GM12864 (cell line): ENCODE results near the gene LRRN3.

Experiments
- DNase-seq: peaks from one replicate; pipeline ENCODE4 v3.0.0-alpha.2; 2011; ENCODE audit warnings: low read depth
- H3K4me3 ChIP-seq: 2 replicates; pipeline ENCODE4 v1.5.1; 2011; ENCODE audit warnings: mild to moderate bottlenecking, low read depth, low read length, control low read depth
- TF ChIP-seq, protein P1 (sequence below): IDR thresholded peaks from 2 replicates; pipeline ENCODE4 v1.5.1; 2011; ENCODE audit warnings: low read depth, mild to moderate bottlenecking, moderate library complexity, low read length, control low read depth, inconsistent platforms; ENCODE audit errors: missing control alignments

The LRRN3 gene

DNA sequence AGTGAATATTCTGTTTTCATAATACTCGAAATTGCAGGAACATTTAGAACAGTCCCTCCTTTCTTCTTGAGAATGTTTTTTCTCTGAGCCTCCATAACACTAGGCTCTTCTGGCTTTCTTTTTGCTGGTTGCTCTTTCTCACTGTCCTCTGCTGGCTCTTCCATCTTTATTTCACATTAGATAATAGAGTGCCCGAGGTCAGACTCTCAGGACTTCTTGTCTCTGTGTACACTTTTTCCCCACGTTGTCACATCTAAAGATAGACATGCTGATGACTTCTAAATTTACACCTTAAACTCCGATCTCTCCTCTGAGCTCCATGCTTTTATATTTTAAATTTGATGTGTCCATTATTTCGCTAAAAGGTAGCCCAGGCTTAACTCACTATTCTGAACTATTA, 15.4 kb upstream of the LRRN3 start:
- TF ChIP-seq, protein P1, sequence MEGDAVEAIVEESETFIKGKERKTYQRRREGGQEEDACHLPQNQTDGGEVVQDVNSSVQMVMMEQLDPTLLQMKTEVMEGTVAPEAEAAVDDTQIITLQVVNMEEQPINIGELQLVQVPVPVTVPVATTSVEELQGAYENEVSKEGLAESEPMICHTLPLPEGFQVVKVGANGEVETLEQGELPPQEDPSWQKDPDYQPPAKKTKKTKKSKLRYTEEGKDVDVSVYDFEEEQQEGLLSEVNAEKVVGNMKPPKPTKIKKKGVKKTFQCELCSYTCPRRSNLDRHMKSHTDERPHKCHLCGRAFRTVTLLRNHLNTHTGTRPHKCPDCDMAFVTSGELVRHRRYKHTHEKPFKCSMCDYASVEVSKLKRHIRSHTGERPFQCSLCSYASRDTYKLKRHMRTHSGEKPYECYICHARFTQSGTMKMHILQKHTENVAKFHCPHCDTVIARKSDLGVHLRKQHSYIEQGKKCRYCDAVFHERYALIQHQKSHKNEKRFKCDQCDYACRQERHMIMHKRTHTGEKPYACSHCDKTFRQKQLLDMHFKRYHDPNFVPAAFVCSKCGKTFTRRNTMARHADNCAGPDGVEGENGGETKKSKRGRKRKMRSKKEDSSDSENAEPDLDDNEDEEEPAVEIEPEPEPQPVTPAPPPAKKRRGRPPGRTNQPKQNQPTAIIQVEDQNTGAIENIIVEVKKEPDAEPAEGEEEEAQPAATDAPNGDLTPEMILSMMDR = no peak
- H3K4me3 ChIP-seq = no peak overlapping the region
- DNase-seq = no peak

DNA sequence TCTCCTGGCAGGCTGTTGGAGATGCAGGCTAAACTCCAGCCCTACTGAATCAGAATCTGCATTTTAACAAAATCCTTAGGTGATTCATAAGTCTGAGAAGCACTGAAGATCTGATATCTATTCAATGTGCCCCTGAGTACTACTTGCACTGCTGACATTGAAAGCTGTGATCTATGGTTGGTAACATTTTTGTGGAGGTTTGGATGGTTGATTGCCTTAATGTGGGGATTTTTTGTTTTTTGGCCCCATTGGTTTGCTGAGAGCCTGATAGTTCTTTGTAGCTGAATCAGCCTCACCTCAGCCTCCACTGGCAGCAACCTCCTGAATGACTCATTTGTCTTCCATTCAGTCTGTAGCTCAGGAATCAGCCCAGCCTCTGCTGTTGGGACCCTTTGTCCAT, 14.7 kb upstream of the LRRN3 start:
- TF ChIP-seq, protein P1 = no peak
- H3K4me3 ChIP-seq = no peak overlapping the region
- DNase-seq = no peak

DNA sequence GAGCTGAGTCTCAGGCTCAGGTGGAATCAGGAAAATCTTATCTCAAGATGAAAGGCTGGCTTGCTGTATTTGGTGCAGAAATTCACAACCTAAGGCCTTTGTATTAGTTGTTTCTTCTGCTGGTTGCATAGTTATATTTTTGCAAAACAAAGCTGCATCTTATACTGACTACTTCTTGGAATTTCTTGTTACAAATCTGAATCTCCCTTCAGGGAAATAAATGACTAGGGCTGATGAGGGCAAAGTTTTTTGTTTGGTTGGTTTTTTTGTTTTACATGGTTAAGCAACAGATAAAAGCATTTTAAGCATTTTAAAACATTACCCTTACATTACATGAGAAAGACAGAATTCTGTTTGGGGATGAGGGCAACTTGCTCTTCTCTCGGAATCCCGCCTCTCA, 13.9 kb upstream of the LRRN3 start:
- DNase-seq = no peak
- TF ChIP-seq, protein P1 = no peak
- no peak overlapping the region for H3K4me3 ChIP-seq

DNA sequence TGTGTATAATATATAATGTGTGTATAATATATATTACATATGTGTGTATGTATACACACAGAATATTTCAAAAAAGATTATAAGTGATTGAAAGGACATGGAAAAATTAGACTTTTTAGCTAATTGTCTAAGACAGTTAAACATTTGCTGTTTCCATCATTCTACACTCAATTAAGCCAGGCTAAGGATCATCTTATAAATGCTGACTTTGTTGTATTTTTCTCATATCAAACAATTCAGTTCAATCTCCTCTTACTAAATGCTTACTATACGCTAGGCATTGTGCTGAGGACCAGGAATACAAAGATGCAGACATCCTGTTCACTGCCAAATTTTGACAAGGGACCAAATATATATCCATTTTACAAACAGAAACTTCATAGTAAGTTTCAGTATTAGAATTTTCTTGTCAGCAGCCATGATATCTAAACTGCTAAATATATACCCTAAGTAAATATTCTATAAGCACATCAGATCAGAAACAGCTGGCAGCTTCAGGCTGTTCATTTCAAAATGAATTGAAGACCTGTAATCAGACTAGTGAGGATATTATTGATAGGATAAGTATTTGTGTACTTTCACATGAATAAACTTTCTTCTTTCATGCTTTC, 10.3 kb upstream of the LRRN3 start:
- no peak overlapping the region for H3K4me3 ChIP-seq
- TF ChIP-seq, protein P1 = no peak
- DNase-seq = no peak

DNA sequence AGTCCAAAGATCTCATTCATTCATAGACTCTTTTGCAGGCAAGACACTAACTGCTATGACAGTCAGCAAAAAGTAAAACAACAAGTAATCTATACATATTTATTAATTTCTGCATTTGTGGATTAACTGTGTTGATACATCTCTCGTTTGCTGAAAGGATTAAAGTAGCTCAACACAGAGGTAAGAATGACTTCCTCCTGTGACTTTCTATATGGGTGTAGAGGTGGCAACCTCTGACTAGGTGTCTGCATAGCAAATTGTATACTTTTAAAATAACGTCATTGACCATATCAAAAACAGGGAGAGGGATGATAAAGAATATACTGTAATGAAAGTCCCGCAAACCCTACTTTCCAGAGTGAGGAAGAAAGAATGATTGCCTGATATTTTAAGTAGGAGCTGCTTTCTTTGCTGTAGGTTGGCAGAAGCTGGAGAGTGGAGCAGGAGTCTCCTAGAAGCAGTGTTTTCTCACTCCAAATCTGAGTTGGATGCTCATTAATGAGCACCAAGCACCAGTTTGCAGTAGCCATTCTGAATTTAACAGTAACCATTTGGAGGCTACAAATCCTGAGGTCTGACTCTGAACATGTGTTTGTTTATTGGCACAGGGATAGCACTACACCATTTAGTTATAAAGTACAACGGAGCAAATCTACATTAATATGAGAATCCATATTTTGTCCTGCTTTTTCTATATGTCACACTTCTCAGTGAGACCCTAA, 9.2 kb upstream of the LRRN3 start:
- DNase-seq = no peak
- H3K4me3 ChIP-seq = no peak overlapping the region
- TF ChIP-seq, protein P1 = no peak

DNA sequence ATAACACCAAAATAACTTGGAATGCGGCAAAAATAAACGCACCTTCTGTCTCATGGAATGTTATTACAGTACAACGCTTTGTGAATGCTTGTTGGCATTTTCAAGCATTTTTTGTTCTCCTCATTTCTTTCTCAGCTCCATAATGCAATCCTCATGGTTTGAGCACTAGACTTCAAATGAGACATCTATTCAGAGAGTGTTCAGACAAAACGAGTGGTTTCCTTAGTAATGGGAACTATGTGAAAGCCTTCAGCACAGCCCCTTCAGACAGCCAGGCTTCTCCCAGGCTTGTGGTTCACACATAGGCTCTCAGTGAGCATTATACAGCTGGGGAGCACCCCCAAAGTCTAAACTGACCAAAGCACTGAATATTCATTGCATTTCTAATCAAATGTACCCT, 8.6 kb upstream of the LRRN3 start:
- H3K4me3 ChIP-seq = no peak overlapping the region
- TF ChIP-seq, protein P1 = no peak
- no peak for DNase-seq

DNA sequence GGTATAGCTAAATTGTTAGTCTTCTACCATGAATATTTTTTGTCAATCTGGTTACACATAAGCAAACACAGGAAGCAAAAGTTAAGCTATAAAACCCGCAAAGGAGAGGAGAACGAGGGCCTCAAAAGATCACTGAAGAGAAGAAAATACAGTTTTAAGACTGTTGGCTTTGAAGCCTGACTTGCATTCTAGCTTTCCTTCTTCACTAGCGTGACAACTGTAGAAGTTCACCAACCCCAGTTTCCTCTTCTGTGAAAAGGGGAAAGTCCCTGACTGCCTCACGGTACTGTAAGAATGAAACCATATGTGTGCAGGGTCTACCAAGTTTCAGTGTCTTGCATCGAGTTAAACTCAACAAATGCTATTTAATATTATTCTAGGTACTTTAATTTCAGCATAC, 7.5 kb upstream of the LRRN3 start:
- H3K4me3 ChIP-seq = no peak overlapping the region
- DNase-seq = peak; percentile 80
- TF ChIP-seq, protein P1 = no peak
